Measurements from ENCODE around the gene SCGN.
A peak's percentile ranks its signal among the peaks of the same experiment; 100 is the strongest.
"Not testable (repeated sequence)": the region's sequence is repeated elsewhere in the genome, so short reads cannot be mapped to it uniquely, and the experiment has no call there.

Gene SCGN

GRCh38 chr6:25732468-25733198 lies 80.6 kb downstream of the SCGN start:
- no peak for DNase-seq (ENCODE audit: insufficient read length, low spot score)
- FAIRE-seq, result no peak
- no peak for TF ChIP-seq CTCF (IDR thresholded peaks at IDR 0.05; ENCODE audit: insufficient read depth, missing control alignments)

- DNase-seq (ENCODE audit: insufficient read length, low spot score) (no peak), FAIRE-seq (peak; percentile 64)
- TF ChIP-seq CTCF (IDR thresholded peaks at IDR 0.05; ENCODE audit: insufficient read depth, missing control alignments), result no peak
Observed at GRCh38 chr6:25735261-25735660, 83.2 kb downstream of the SCGN start.

GRCh38 chr6:25743868-25744267 lies 91.9 kb downstream of the SCGN start:
- no peak for TF ChIP-seq CTCF (IDR thresholded peaks at IDR 0.05; ENCODE audit: insufficient read depth, missing control alignments)
- no peak for DNase-seq (ENCODE audit: insufficient read length, low spot score)
- FAIRE-seq, result no peak

GRCh38 chr6:25745836-25746235 lies 93.8 kb downstream of the SCGN start:
- TF ChIP-seq CTCF (IDR thresholded peaks at IDR 0.05; ENCODE audit: insufficient read depth, missing control alignments), result no peak
- DNase-seq (ENCODE audit: insufficient read length, low spot score) (no peak), FAIRE-seq (no peak)

- FAIRE-seq, result no peak
- TF ChIP-seq CTCF (IDR thresholded peaks at IDR 0.05; ENCODE audit: insufficient read depth, missing control alignments), result no peak
- DNase-seq (ENCODE audit: insufficient read length, low spot score), result no peak
Observed at GRCh38 chr6:25746968-25747367, 95.0 kb downstream of the SCGN start.

GRCh38 chr6:25747477-25747876 lies 95.5 kb downstream of the SCGN start:
- no peak for TF ChIP-seq CTCF (IDR thresholded peaks at IDR 0.05; ENCODE audit: insufficient read depth, missing control alignments)
- DNase-seq (ENCODE audit: insufficient read length, low spot score) (no peak), FAIRE-seq (no peak)

- FAIRE-seq, result no peak
- no peak for TF ChIP-seq CTCF (IDR thresholded peaks at IDR 0.05; ENCODE audit: insufficient read depth, missing control alignments)
- no peak for DNase-seq (ENCODE audit: insufficient read length, low spot score)
Observed at GRCh38 chr6:25748049-25748448, 96.0 kb downstream of the SCGN start.

- not testable (repeated sequence) for DNase-seq (ENCODE audit: insufficient read length, low spot score); FAIRE-seq
Observed at GRCh38 chr6:25748601-25749517, 96.8 kb downstream of the SCGN start.
